Mucosa of rectum (tissue), 2 donors: ENCODE results near the gene ZFR.

Experiments used
- H3K27ac ChIP-seq, 2 donors: one replicate each; pipeline ENCODE4 v1.7.0; 2013; ENCODE audit warnings: inconsistent platforms in 2 of 2, low read depth in 2 of 2, low read length in 2 of 2
- H3K27me3 ChIP-seq, 2 donors: one replicate each; pipeline ENCODE4 v1.7.0; 2013; ENCODE audit warnings: low read length in 2 of 2; ENCODE audit not compliant: control insufficient read depth in 2 of 2, insufficient read depth in 2 of 2
- H3K36me3 ChIP-seq, 2 donors: one replicate each; pipeline ENCODE4 v1.7.0; 2013; ENCODE audit warnings: low read length in 2 of 2; ENCODE audit not compliant: control insufficient read depth in 2 of 2, insufficient read depth in 2 of 2
- H3K4me1 ChIP-seq, 2 donors: one replicate each; pipeline ENCODE4 v1.7.0; 2013; ENCODE audit warnings: low read length in 2 of 2, mild to moderate bottlenecking in 1 of 2; ENCODE audit not compliant: control insufficient read depth in 2 of 2, insufficient read depth in 2 of 2
- H3K4me3 ChIP-seq, 2 donors: one replicate each; pipeline ENCODE4 v1.7.0; 2013; ENCODE audit warnings: low read length in 2 of 2
- H3K9ac ChIP-seq, 2 donors: one replicate each; pipeline ENCODE4 v1.7.0; 2013; ENCODE audit warnings: low read length in 2 of 2, low read depth in 1 of 2, mild to moderate bottlenecking in 1 of 2
- H3K9me3 ChIP-seq, 2 donors: one replicate each; pipeline ENCODE4 v1.7.0; 2013; ENCODE audit warnings: low read length in 2 of 2; ENCODE audit not compliant: control insufficient read depth in 2 of 2
- donor health status: healthy.
- donor health status: Normal muscosa, but diverticular disease.

The ZFR gene

GRCh38 chr5:32474209-32474854 lies 29.8 kb upstream of the ZFR start:
- H3K9ac ChIP-seq, result no peak overlapping the region
- H3K36me3 ChIP-seq, result no peaks in the 10 kb centered on the region
- peak overlapping the region in 1 of 2 donors; percentile 38 for H3K27ac ChIP-seq
- peaks cover 3 to 8% of the 10 kb centered on the region in 2 donors for H3K4me1 ChIP-seq
- no peaks in the 10 kb centered on the region for H3K9me3 ChIP-seq
- no peak overlapping the region for H3K4me3 ChIP-seq
- H3K27me3 ChIP-seq, result no peaks in the 10 kb centered on the region

- no peak overlapping the region for H3K4me3 ChIP-seq
- H3K27ac ChIP-seq, result no peak overlapping the region
- H3K9ac ChIP-seq, result no peak overlapping the region
- no peaks in the 10 kb centered on the region for H3K27me3 ChIP-seq
- peaks cover 3 to 8% of the 10 kb centered on the region in 2 donors for H3K4me1 ChIP-seq
- no peaks in the 10 kb centered on the region for H3K9me3 ChIP-seq
- no peaks in the 10 kb centered on the region for H3K36me3 ChIP-seq
Measured at GRCh38 chr5:32473072-32473471, 28.5 kb upstream of the ZFR start.

- H3K27ac ChIP-seq, result no peak overlapping the region
- H3K9ac ChIP-seq, result no peak overlapping the region
- H3K27me3 ChIP-seq, result no peaks in the 10 kb centered on the region
- no peak overlapping the region for H3K4me3 ChIP-seq
- no peaks in the 10 kb centered on the region for H3K9me3 ChIP-seq
- peaks cover 3 to 8% of the 10 kb centered on the region in 2 donors for H3K4me1 ChIP-seq
- no peaks in the 10 kb centered on the region for H3K36me3 ChIP-seq
Measured at GRCh38 chr5:32471784-32472183, 27.2 kb upstream of the ZFR start.

GRCh38 chr5:32465076-32465475 lies 20.5 kb upstream of the ZFR start:
- no peaks in the 10 kb centered on the region for H3K36me3 ChIP-seq
- H3K4me3 ChIP-seq, result no peak overlapping the region
- no peaks in the 10 kb centered on the region for H3K4me1 ChIP-seq
- no peaks in the 10 kb centered on the region for H3K9me3 ChIP-seq
- no peaks in the 10 kb centered on the region for H3K27me3 ChIP-seq
- no peak overlapping the region for H3K27ac ChIP-seq
- no peak overlapping the region for H3K9ac ChIP-seq

- Histone ChIP-seq H3K9ac (no peak overlapping the region), H3K4me3 (no peak overlapping the region), H3K36me3 (no peaks in the 10 kb centered on the region), H3K27me3 (no peaks in the 10 kb centered on the region), H3K4me1 (no peaks in the 10 kb centered on the region), H3K9me3 (no peaks in the 10 kb centered on the region), H3K27ac (no peak overlapping the region)
Measured at GRCh38 chr5:32462618-32463017, 18.1 kb upstream of the ZFR start.

GRCh38 chr5:32461441-32462120 lies 17.0 kb upstream of the ZFR start:
- H3K27me3 ChIP-seq, result no peaks in the 10 kb centered on the region
- H3K27ac ChIP-seq, result no peak overlapping the region
- no peaks in the 10 kb centered on the region for H3K4me1 ChIP-seq
- no peak overlapping the region for H3K9ac ChIP-seq
- no peaks in the 10 kb centered on the region for H3K9me3 ChIP-seq
- H3K4me3 ChIP-seq, result no peak overlapping the region
- no peaks in the 10 kb centered on the region for H3K36me3 ChIP-seq

GRCh38 chr5:32460702-32461101 lies 16.2 kb upstream of the ZFR start:
- no peaks in the 10 kb centered on the region for H3K4me1 ChIP-seq
- no peaks in the 10 kb centered on the region for H3K9me3 ChIP-seq
- no peak overlapping the region for H3K27ac ChIP-seq
- no peaks in the 10 kb centered on the region for H3K36me3 ChIP-seq
- H3K4me3 ChIP-seq, result no peak overlapping the region
- H3K9ac ChIP-seq, result no peak overlapping the region
- no peaks in the 10 kb centered on the region for H3K27me3 ChIP-seq

- H3K27me3 ChIP-seq, result no peaks in the 10 kb centered on the region
- H3K9ac ChIP-seq, result no peak overlapping the region
Measured at GRCh38 chr5:32458880-32459495, 14.4 kb upstream of the ZFR start.

GRCh38 chr5:32455311-32455710 lies 10.8 kb upstream of the ZFR start:
- no peaks in the 10 kb centered on the region for H3K4me1 ChIP-seq
- no peaks in the 10 kb centered on the region for H3K36me3 ChIP-seq
- H3K27me3 ChIP-seq, result no peaks in the 10 kb centered on the region
- no peaks in the 10 kb centered on the region for H3K9me3 ChIP-seq
- no peak overlapping the region for H3K27ac ChIP-seq
- H3K9ac ChIP-seq, result no peak overlapping the region
- H3K4me3 ChIP-seq, result no peak overlapping the region

More at GRCh38 chr5:32458880-32459495, 14.4 kb upstream of the ZFR start:
- Histone ChIP-seq H3K36me3 (no peaks in the 10 kb centered on the region), H3K9me3 (no peaks in the 10 kb centered on the region), H3K4me1 (no peaks in the 10 kb centered on the region), H3K27ac (no peak overlapping the region), H3K4me3 (no peak overlapping the region)

GRCh38 chr5:32454821-32455220 lies 10.3 kb upstream of the ZFR start:
- H3K4me1 ChIP-seq, result no peaks in the 10 kb centered on the region
- H3K36me3 ChIP-seq, result no peaks in the 10 kb centered on the region
- no peak overlapping the region for H3K9ac ChIP-seq
- no peak overlapping the region for H3K4me3 ChIP-seq
- H3K9me3 ChIP-seq, result no peaks in the 10 kb centered on the region
- no peaks in the 10 kb centered on the region for H3K27me3 ChIP-seq
- H3K27ac ChIP-seq, result no peak overlapping the region
